DMS53 (cell line): ENCODE measurements around the gene PHLDB1.
"Not testable (repeated sequence)": the region's sequence is repeated elsewhere in the genome, so short reads cannot be mapped to it uniquely, and the experiment has no call there.

Experiments
- DNase-seq: peaks from one replicate; lab custom pipeline; 2025; lab: John Stamatoyannopoulos, UW

PHLDB1 gene

DNA sequence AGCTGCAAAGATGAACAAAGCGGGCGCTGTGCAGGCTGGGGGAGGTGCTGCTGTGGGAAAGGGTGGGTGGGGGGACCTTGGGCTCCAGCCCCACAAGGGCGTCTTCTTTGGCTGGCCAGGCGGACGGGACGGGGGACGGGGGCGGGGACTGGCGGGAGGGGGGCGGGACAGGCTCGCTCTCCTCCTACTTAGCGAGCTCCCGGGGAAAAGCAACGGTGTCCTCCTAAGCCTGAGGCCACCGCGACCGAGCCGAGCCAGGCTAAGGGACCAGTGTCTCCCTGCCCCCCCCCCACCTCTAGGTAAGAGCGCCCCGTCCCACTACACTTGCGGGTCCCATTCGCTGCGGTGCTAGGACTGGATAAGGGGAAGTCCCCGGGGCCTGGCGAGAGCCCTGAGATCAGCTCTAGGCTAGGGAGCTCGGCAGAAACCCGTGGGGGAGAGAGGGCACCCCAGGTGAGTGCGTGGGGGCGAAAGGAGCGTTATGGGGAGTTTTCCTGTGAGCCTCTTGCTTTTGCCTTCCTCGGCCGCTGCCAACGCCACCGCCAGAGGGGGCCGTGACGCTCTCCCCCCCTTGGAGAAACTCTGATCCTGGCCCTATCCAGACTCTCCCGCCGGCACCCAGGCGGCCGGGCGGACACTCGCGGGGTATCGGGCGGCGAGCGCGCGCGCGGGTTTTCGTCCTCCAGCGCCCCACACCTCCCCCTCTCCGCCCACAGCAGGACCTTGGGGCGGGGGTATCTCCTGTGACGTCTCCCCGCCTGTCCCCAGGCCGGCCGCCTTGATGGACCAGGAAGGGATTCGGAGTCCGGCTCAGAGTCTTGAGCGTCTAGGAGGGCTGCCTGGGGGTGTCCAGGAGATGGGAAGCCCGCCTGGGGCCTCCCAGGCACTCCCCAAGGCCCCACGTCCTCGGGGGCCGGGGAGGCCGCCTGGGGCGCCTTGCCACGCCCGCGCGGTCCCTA is at the start of gene PHLDB1:
TSS of gene PHLDB1 (plus strand) at position 215 of the 959 bp plus-strand sequence. CDS start 6,222 bp downstream, outside the sequence.
- peak; percentile 82 for DNase-seq

DNA sequence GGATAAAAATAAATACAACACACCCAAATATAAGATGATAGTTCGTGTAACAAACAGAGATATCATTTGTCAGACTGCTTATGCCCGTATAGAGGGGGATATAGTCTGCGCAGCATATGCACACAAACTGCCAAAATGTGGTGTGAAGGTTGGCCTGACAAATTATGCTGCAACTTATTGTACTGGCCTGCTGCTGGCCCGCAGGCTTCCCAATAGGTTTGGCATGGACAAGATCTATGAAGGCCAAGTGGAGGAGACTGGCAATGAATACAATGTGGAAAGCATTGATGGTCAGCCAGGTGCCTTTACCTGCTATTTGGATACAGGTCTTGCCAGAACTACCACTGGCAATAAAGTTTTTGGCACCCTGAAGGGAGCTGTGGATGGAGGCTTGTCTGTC is 46.6 kb upstream of the PHLDB1 start:
- DNase-seq: no peak

DNA sequence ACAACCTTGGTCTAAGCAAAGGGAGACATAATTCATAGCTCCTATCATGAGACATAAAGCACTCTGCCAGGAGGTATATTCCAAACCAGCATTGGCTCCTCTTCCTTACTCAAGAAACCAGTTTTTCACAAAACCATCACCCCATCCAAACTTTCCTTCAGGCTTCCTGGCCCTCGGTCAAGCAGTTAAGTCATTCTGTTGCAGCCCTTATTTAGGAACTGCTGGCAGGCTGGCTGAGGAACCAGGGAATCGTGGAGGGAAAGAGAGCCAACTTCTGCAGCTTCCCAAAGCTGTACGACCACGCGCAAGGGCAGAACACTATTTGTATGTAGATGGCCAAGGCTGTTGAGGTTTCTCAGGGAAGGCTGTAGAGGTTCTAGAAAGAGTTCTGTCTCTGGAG is 42.4 kb upstream of the PHLDB1 start:
- DNase-seq: peak; percentile 9

DNA sequence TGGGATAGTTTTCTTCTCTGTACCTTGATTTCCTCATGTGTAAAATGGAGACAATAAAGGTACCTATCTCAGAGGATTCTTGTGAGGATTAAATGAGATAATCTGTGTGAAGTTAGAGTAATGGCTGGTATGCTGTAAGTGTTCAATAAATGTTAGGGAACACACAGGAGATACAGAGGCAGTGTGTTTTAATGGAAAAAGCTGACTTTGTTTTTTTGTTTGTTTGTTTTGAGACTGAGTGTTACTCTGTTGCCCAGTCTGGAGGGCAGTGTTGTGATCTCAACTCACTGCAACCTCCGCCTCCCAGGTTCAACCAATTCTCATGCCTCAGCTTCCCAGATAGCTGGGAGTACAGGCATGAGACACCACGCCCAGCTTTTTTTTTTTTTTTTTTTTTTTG is 37.7 kb upstream of the PHLDB1 start:
- no peak for DNase-seq

DNA sequence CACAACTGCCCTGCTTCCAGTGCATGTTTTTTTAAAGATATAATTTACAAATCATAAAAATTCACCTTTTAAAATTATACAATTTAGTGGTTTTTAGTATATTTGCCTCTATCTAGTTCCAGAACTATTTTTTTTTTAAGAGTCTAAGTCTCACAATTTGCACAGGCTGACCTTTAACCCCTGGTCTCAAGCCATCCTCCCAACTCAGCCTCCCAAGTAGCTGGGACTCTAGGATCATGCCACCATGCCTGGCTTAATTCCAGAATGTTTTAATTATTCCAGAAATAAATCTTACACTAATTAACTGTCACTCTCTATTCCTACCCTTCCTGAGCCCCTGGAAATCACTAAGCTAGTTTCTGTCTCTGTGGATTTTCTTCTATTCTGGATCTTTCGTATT is 36.6 kb upstream of the PHLDB1 start:
- no peak for DNase-seq

DNA sequence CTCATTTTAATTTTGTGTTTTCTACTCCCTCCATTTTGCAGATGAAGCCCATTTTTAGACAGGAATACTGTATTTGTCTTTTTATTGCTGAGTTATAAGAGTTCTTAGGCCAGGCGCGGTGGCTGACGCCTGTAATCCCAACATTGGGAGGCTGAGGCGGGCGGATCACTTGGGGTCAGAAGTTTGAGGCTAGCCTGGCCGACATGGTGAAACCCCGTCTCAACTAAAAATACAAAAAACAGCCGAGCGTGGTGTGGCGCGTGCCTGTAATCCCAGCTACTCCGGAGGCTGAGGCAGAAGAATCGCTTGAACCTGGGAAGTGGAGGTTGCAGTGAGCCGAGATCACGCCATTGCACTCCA is 35.7 kb upstream of the PHLDB1 start:
- peak; percentile 48 for DNase-seq

DNA sequence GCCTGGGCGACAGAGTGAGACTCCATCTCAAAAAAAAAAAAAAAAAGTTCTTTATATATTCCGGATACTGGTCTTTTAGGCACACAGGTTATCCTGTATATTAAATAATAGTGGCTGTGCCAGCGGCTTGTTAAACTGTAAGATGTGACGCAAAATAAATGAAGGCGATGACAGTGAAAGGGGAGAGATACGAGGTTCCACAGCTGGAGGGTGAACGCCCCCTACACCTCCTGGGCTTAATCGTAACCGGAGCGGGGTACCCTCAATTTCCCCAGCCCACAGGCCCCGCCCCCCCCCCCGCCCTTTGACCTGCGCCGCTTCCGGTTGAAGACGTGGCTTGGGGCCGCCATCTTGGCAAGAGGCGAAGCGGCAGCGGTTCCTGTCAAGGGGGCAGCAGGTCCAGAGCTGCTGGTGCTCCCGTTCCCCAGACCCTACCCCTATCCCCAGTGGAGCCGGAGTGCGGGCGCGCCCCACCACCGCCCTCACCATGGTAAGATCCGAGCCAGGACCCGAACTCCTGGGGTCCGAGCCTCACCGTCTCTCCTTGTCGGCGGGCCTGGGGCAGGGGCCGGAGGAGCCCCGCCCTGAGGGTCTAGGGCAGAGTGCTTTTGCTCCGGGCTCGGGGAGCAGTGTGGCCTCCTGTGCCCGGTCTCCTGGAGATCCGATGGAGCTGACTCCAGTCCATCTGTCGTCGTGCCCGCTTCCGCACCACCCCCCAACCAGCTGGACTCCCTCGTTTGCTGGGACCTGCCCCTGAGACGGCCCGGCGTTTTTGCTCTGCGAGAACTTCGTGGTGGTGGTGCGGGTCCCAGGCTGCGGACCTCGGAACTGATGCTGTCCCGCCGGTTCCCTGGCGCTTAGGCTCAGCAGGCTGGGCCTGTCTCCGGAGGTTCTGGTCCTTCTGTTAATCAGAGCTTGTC is 35.1 kb upstream of the PHLDB1 start, which contains the start of gene ARCN1:
TSS of gene ARCN1 (plus strand) at position 349 of the 920 bp plus-strand sequence. CDS start at position 488, 139 bp downstream.
- peak; percentile 89 for DNase-seq

DNA sequence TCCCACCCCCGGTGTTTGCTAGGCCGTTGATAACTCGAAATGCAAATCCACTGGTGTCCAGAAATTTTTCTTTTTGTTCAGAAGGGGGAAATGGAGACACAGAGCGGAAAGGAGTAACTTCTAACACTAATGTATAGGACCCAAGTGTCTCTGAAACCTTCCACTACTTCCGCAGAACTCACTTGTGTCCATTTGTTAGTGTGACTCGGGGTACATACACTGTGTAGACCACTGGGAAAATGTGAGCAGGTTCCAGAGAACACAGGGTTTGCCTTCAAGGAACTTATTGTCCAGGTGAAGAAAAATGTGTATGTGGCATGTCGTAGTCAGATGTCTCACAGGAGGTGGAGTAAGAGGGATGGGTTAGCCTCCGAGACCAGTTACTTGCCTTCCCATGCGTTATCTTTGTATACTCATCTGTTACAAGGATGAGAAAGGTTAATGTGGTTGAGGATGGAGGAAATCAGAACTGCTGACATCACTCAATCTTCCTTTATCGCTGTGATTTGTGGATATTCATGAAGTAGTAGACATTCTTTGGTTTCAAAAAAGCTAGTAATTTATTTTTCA is 34.3 kb upstream of the PHLDB1 start:
- peak; percentile 43 for DNase-seq

DNA sequence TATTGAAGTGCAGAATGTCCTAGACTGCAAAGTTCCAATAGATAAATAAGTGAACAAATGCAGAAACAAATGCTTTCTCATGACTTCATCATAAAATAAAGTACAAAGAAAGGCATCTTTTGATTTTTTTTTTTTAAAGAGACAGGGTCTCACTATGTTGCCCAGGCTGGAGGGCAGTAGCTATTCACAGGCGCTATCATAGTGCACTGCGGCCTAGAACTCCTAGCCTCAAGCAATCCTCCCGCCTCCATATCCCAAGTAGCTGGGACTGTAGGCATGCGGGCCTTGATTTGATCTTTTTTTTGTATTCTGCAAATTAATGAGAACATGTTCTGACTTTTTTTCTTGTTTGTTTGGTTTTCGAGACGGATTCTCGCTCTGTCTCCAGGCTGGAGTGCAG is 32.8 kb upstream of the PHLDB1 start:
- DNase-seq: no peak

DNA sequence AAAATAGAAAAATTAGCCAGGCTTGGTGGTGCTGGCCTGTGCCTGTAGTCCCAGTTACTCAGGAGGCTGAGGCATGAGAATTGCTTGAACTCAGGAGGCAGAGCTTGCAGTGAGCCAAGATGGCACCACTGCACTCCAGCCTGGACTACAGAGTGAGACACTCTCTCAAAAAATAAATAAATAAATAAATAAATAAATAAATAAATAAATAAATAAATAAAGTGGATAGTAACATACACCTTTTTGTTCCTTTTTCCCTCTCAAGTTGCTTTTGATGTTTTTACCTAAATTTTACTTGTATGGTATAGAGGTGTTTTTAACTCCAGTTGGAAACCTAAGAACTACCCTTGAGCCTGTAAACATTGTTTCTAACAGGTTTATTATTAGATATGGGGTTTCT is 29.4 kb upstream of the PHLDB1 start:
- DNase-seq: not testable (repeated sequence)

DNA sequence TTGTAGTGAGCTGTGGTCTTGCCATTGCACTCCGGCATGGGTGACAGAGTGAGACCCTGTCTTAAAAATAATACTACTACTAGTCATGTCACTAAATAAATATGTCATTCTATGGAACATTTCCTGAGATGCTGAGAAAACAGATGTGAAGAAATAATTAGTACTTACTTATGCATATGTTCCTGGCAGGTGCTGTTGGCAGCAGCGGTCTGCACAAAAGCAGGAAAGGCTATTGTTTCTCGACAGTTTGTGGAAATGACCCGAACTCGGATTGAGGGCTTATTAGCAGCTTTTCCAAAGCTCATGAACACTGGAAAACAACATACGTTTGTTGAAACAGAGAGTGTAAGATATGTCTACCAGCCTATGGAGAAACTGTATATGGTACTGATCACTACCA is 26.4 kb upstream of the PHLDB1 start:
- no peak for DNase-seq

DNA sequence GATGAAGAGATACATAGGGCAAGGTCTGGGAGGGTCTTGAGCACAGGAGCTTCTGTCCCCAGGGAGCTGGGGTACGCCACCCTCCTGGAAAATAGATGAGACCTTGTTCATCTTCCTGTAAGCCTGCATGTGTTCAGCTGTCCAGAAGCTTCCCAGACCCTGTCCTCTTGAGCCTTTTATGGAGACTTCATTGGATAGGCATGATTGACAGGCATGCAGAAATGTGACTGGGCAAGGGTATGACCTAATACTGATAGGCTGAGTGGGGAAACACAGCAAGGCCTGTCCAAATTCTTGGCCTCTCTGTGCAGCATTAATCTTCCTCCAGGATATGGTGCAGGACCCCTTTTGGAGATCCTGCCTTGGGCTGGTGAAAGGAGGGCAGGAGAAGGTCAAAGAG is 19.5 kb upstream of the PHLDB1 start:
- no peak for DNase-seq

DNA sequence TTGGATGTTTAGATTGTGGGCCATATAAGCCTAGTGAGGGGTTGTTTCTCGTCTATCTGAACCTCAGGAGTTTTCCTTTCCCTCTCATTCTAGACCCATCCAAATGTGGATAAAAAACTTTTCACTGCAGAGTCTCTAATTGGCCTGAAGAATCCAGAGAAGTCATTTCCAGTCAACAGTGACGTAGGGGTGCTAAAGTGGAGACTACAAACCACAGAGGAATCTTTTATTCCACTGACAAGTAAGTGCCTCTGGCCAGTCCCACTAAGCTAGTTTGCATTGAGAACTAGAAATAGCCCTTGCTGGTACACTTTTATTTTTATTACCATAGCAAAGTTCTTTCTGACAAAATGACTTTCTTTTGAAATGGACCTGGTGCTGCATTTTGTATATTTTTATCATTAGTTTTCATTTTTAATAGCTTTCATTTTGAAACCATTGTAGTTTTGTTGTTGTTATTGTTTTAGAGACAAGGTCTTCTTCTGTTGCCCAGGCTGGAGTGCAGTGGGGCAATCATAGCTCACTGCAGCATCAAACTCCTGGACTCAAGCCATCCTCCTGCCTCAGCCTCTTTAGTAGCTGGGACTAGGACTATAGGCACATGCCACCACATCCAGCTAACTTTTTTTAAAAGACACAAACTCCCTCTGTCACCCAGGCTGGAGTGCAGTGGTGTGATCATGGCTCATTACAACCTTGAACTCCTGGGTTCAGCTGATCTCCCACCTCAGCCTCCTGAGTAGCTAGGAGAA is 14.6 kb upstream of the PHLDB1 start:
- no peak for DNase-seq

DNA sequence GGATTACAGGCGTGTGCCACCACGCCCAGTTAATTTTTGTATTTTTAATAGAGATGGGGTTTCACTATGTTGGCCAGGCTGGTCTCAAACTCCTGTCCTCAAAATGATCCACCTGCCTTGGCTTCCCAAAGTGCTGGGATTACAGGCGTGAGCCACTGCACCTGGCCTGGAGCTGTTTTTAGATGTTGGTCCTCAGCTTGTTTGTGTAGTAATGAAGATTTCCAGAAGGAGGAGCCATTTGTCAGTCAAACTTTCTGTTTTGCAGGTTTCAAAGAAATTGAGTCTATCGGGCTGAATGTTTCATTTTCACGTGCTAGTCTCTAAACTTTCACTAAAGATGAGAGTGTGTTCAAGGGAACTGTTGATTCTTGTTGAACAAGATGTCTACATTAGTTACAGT is 12.4 kb upstream of the PHLDB1 start:
- DNase-seq: peak; percentile 54

DNA sequence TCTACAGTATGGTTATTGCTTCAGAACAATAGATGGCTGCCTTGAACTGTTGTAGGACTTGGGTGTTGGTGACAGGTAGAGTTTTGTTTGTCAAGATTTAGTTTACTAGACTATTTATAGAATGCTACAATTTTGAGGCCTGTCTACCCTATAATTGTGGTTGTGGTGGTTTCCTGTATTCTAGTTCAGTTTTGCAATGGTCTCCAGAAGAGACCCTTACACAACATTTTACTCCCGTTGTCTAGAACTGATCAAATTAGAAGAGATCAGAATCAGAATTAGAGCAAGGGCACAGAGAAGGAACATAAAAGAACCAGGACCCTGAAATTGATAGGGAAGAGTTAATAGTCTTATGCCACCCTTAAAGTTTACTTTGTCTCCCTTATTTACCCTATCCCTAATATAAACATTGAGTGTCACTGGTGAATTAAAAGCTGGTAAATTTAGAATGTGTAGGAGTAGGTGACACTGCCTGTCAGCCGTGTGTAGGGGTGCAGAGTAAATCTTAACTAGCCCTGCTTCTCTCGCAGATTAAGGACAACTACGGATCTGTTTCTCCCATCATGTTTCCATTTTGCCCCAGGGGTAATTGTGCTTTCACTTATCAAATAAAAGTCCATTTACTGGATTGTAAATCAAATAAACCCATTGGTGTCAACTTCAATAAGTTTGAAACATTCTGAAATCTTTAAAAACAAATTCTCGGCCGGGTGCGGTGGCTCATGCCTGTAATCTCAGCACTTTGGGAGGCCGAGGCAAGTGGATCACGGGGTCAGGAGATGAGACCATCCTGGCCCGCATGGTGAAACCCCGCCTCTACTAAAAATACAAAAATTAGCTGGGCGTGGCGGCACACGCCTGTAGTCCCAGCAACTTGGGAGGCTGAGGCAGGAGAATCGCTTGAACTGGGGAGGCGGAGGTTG is 10.9 kb upstream of the PHLDB1 start:
- DNase-seq: no peak

DNA sequence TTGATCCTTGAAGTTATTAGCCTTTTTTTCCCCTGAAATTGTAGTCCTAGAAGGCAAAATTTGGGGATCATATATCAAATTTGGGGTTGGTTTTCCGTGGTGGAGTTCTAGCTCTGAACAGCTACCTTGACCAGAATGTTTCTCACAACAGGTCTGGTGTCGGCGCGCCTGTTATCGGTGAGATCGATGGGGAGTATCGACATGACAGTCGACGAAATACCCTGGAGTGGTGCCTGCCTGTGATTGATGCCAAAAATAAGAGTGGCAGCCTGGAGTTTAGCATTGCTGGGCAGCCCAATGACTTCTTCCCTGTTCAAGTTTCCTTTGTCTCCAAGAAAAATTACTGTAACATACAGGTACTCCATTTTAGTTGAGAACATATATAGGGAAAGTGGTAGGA is 9.9 kb upstream of the PHLDB1 start:
- no peak for DNase-seq

DNA sequence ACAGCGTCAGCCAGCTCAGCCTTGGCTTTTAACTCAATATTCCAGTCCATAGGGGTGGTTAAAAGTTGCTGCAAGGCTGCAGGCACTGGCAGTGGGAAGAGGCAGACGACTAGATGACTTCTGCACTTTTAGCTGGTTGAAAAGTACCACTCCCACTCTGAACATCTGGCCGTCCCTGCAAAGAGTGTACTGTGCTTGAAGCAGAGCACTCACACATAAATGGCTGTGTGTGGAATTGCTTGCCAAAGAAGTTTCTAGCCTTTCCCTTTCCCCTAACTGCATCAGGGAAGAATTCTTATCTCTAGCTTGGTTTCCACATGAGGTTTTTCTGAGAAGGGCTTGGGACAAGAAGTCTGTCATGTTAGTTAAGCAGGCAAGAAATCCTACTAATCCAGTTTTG is 5.1 kb upstream of the PHLDB1 start:
- DNase-seq: no peak

DNA sequence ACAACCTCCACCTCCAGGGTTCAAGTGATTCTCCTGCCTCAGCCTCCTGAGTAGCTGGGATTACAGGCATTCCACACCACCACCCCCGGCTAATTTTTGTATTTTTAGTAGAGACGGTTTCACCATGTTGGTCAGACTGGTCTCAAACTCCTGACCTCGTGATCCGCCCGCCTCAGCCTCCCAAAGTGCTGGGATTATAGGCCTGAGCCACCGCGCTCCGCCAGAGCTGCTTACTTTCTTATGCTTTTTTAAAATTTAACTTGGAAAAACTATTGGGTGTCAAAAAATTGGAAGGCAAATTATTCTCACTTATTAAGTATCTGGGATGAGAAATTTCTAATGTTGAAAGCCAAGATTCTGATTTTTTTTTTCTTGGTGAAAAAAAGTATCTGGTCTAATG is 3.7 kb upstream of the PHLDB1 start:
- DNase-seq: not testable (repeated sequence)

DNA sequence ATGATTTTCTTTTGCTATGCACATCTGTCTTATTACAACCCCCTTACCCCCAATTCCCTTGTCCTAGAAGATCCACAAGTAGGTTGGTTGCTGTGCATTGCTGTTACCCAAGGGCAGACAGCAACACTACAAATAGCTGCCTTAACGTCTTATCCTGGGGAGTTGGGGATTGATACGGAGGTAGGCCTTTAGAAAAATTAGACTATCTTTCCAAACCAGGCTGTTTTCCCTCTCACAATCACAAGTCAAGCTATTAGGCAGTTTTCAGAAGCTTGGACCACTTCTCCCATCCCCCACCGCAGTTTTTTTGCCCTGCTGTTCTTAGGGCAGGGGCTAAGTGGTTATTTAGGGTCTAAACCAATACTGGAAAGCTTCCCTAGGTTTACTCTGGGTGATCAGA is 2.8 kb upstream of the PHLDB1 start:
- no peak for DNase-seq

DNA sequence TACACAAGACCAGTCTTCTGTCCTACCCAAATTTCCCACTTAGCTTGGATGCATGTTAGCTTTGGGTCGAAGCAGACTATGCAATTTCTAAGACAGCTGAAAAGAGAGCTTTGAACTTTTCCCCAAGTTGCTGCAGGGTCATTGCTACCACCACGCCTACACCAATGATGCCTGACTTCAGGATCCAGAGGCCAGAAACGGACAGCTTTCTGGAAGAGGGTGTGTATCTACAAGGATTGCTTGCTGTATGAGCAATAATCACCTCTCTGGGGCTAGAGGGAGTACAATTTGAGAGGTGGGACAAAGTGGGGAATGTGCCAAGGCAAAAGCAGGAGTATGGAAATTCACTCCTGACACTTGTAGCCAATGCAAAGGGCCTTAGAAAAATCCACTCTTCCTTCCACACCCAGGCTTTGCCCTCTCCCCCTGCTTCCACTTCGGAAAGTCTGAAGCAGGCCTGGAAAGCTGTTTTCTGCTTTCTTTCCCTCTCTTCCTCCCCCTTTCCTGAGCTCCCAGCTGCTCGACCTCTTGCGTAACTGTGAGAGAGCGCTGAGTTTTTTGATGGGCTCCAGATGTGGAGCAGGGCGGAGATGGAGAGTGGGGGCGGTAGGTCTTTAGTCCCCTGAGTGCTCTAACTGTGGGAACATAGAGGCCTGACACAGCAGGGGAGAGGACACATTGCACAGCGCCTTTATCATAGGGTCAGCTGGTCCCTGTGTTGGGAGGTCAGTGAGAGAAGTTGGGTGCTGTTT is 2.1 kb upstream of the PHLDB1 start:
- no peak for DNase-seq
